HCT116 (cell line): Measurements from ENCODE around the gene RCL1. TPM values are rescaled to one million over a fixed set of nuclear protein-coding genes. Genes with fewer than 3 reads are reported as not detected.

Experiments
- ATAC-seq: fragments of 200-7000 bp; cut with Tn5 transposase; 2 replicates; pipeline ENCODE4 v1.9.1; 2020; ENCODE audit warnings: mild to moderate bottlenecking, moderate library complexity
- BruUV-seq: library from RNA; stranded (reverse); fragments of 400-500 nt; replicated peaks from 2 replicates; lab custom pipeline; 2021; lab: Mats Ljungman, UMichigan
- CTCF ChIA-PET: fragments of 300-600 bp; sonication (Branson Sonifier 250); formaldehyde crosslinking; loops from one replicate; lab custom pipeline; 2021; ENCODE audit warnings: antibody characterized with exemption; lab: Charles Lee
- POLR2A ChIA-PET: fragments of 300-600, 350-600 bp; sonication (Branson Sonifier 250); formaldehyde crosslinking; loops from one replicate; lab custom pipeline; 2021; ENCODE audit warnings: antibody characterized with exemption; lab: Charles Lee
- RAD21 ChIA-PET, 2 experiments: fragments of 300-600 bp; sonication (Branson Sonifier 250); formaldehyde crosslinking; loops; one replicate each; lab custom pipeline; 2023; ENCODE audit warnings: low total read pairs in 2 of 2; ENCODE audit not compliant: uncharacterized antibody in 2 of 2, unreplicated experiment in 2 of 2, low non-redundant PET in 1 of 2; lab: Charles Lee
- DNase-seq: peaks from one replicate; pipeline ENCODE4 v3.0.0-alpha.2; 2010; ENCODE audit warnings: low read depth, low spot score
- H2AFZ ChIP-seq: fragments of 200-600 bp; shearing (Covaris generic), sonication (generic); 2 replicates; pipeline ENCODE4 v1.6.1; 2017; ENCODE audit warnings: low read depth, mixed run types, mixed read lengths, antibody characterized with exemption, low read length; ENCODE audit not compliant: poor library complexity, severe bottlenecking
- H3K27ac ChIP-seq: 2 replicates; pipeline ENCODE4 v1.5.1; 2012; ENCODE audit warnings: low read depth, low read length
- H3K27me3 ChIP-seq: fragments of 200-600 bp; sonication (generic); 2 replicates; pipeline ENCODE4 v1.6.1; 2016; ENCODE audit warnings: mixed run types, low read length, mixed read lengths; ENCODE audit not compliant: insufficient read depth
- H3K36me3 ChIP-seq, 2 experiments: fragments of 200-500 bp in 1 of 2; fragments of 200-600 bp in 1 of 2; sonication (Bioruptor generic) in 1 of 2; sonication (generic) in 1 of 2; 2 replicates each; pipeline versions ENCODE4 v1.5.1 to v1.6.1; 2014 to 2016; ENCODE audit warnings: low read length in 2 of 2, inconsistent platforms in 1 of 2, mixed read lengths in 1 of 2, mixed run types in 1 of 2; ENCODE audit not compliant: insufficient read depth in 2 of 2, control insufficient read depth in 1 of 2
- H3K4me1 ChIP-seq, 2 experiments: fragments of 200-600 bp in 1 of 2; sonication (generic) in 1 of 2; 2 replicates each; pipeline versions ENCODE4 v1.5.1 to v1.6.1; 2012 to 2017; ENCODE audit warnings: low read length in 2 of 2, inconsistent platforms in 1 of 2, mild to moderate bottlenecking in 1 of 2, mixed read lengths in 1 of 2, mixed run types in 1 of 2, moderate library complexity in 1 of 2; ENCODE audit not compliant: insufficient read depth in 2 of 2, control insufficient read depth in 1 of 2
- H3K4me2 ChIP-seq: fragments of 200-600 bp; sonication (generic); 2 replicates; pipeline ENCODE4 v1.6.1; 2017; ENCODE audit warnings: mixed run types, low read length, mixed read lengths
- H3K4me3 ChIP-seq, 2 experiments: fragments of 200-600 bp in 1 of 2; sonication (generic) in 1 of 2; replicated peaks in 1 of 2; 2 replicates each; pipeline ENCODE4 v1.5.1; 2011 to 2016; ENCODE audit warnings: low read length in 2 of 2, control low read depth in 1 of 2, low read depth in 1 of 2, mild to moderate bottlenecking in 1 of 2, mixed read lengths in 1 of 2, mixed run types in 1 of 2
- H3K79me2 ChIP-seq: fragments of 200-600 bp; sonication (generic); 2 replicates; pipeline ENCODE4 v1.6.1; 2017; ENCODE audit warnings: mild to moderate bottlenecking, mixed run types, low read length, moderate library complexity, mixed read lengths; ENCODE audit not compliant: insufficient read depth
- H3K9ac ChIP-seq: fragments of 200-600 bp; sonication (generic); 2 replicates; pipeline ENCODE4 v1.6.1; 2016; ENCODE audit warnings: low read length, mixed read lengths
- H3K9me2 ChIP-seq: fragments of 200-600 bp; sonication (generic), shearing (Covaris generic); 2 replicates; pipeline ENCODE4 v1.6.1; 2017; ENCODE audit warnings: mixed run types, mild to moderate bottlenecking, moderate library complexity; ENCODE audit not compliant: insufficient read depth
- H3K9me3 ChIP-seq, 2 experiments: fragments of 200-500 bp in 1 of 2; fragments of 200-600 bp in 1 of 2; sonication (Bioruptor generic) in 1 of 2; sonication (generic) in 1 of 2; 2 replicates each; pipeline ENCODE4 v1.6.1; 2014 to 2017; ENCODE audit warnings: low read length in 2 of 2, mixed read lengths in 2 of 2, inconsistent platforms in 1 of 2, low read depth in 1 of 2, mild to moderate bottlenecking in 1 of 2, mixed run types in 1 of 2, moderate library complexity in 1 of 2; ENCODE audit not compliant: control insufficient read depth in 1 of 2, insufficient read depth in 1 of 2
- H4K20me1 ChIP-seq: fragments of 200-600 bp; sonication (generic), shearing (Covaris generic); 2 replicates; pipeline ENCODE4 v1.6.1; 2017; ENCODE audit warnings: mixed run types, mild to moderate bottlenecking, moderate library complexity; ENCODE audit not compliant: insufficient read depth
- CEBPB ChIP-seq: IDR thresholded peaks from 2 replicates; pipeline ENCODE4 v1.6.1; 2012; ENCODE audit warnings: low read depth
- EGR1 ChIP-seq: IDR thresholded peaks from 2 replicates; pipeline ENCODE4 v1.6.1; 2012; ENCODE audit warnings: low read depth
- ELF1 ChIP-seq: IDR thresholded peaks from 2 replicates; pipeline ENCODE4 v1.6.1; 2012; ENCODE audit warnings: low read depth, borderline replicate concordance
- EZH2 ChIP-seq: fragments of 200-600 bp; sonication (generic); IDR thresholded peaks from 2 replicates; pipeline ENCODE4 v1.6.1; 2017; ENCODE audit warnings: antibody characterized with exemption, mixed run types
- EZH2phosphoT487 ChIP-seq: fragments of 200-600 bp; IDR thresholded peaks from 2 replicates; pipeline ENCODE4 v1.6.1; 2018; ENCODE audit warnings: antibody characterized with exemption, borderline replicate concordance
- POLR2A ChIP-seq: IDR thresholded peaks from 2 replicates; pipeline ENCODE4 v1.7.0; 2011; ENCODE audit warnings: borderline replicate concordance; ENCODE audit not compliant: insufficient read depth, insufficient read length; ENCODE audit errors: extremely low read depth
- SIN3A ChIP-seq: IDR thresholded peaks from 2 replicates; pipeline ENCODE4 v1.6.1; 2012; ENCODE audit warnings: low read depth
- SRF ChIP-seq: IDR thresholded peaks from 2 replicates; pipeline ENCODE4 v1.6.1; 2012; ENCODE audit warnings: low read depth
- TCF7L2 ChIP-seq: IDR thresholded peaks from 2 replicates; pipeline ENCODE4 v1.7.0; 2011; ENCODE audit warnings: borderline replicate concordance, inconsistent platforms; ENCODE audit not compliant: insufficient read depth, insufficient read length; ENCODE audit errors: extremely low read depth
- YY1 ChIP-seq: IDR thresholded peaks from 2 replicates; pipeline ENCODE4 v1.6.1; 2011; ENCODE audit warnings: low read length, low read depth, moderate library complexity, mild to moderate bottlenecking; ENCODE audit not compliant: insufficient replicate concordance; ENCODE audit errors: extremely low read depth
- ZFX ChIP-seq: fragments of 450-650 bp; IDR thresholded peaks from 2 replicates; pipeline ENCODE4 v1.6.1; 2017
- ZNF274 ChIP-seq: fragments of 200-500 bp; sonication (Bioruptor generic); IDR thresholded peaks from 2 replicates; pipeline ENCODE4 v1.6.1; 2014; ENCODE audit warnings: mild to moderate bottlenecking, low read depth, low read length, inconsistent platforms
- intact Hi-C: fragments of 100-400 bp; cut with micrococcal nuclease; formaldehyde crosslinking; loops from 2 replicates; pipeline ENCODE4 v1.10.0; 2022
- total RNA-seq: library from RNA; stranded (reverse); gene quantifications from one replicate; pipeline ENCODE4 v1.2.1, GENCODE V29; 2021; ENCODE audit not compliant: unreplicated experiment
- TF ChIP-seq, protein P1 (sequence below): IDR thresholded peaks from 2 replicates; pipeline ENCODE4 v1.6.1; 2012
- TF ChIP-seq, protein P2 (sequence below): IDR thresholded peaks from 2 replicates; pipeline ENCODE4 v1.6.1; 2011; ENCODE audit warnings: mild to moderate bottlenecking, low read length, moderate library complexity; ENCODE audit not compliant: insufficient replicate concordance; ENCODE audit errors: extremely low read depth

The RCL1 gene
- total RNA-seq, 1 experiment from 2014 or later, result 29.9 TPM

DNA sequence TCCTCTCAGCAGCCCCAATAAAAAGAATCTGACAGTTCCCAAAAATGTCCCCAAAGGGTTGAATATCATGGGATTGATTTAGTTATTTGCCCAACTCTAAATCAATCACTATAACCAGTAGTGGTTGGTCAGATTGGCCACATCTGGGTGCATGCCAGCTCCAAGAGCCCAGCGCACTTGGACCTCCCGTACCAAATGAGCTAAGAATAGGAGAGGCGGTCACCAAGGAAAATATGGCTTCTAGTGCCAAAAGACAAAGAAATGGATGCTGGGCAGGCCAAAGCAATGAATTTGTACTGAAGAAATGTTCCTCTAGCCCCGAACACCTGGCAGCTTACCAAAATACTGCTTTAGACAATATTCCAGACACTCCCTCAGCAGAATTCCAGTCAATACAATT lies 80.3 kb downstream of the RCL1 start:
- H3K4me1 ChIP-seq, result no peaks in the 10 kb centered on the region
- H3K9ac ChIP-seq, result no peak overlapping the region
- no peaks in the 10 kb centered on the region for H3K9me3 ChIP-seq
- H3K79me2 ChIP-seq, result no peaks in the 10 kb centered on the region
- ATAC-seq (no peak), DNase-seq (no peak)
- no peaks in the 10 kb centered on the region; the same call in 1 of the 2 replicates for H4K20me1 ChIP-seq
- no peaks in the 10 kb centered on the region for H3K36me3 ChIP-seq
- CTCF ChIA-PET, result no interaction called here
- POLR2A ChIA-PET, result no interaction called here
- no peak overlapping the region for H3K4me2 ChIP-seq
- intact Hi-C loops, result no loop called here
- H2AFZ ChIP-seq, result no peak overlapping the region
- no TSS peak for BruUV-seq
- no peaks in the 10 kb centered on the region for H3K9me2 ChIP-seq
- no peak for TF ChIP-seq EZH2
- no peak for TF ChIP-seq CEBPB
- no peak for TF ChIP-seq POLR2A
- no peak overlapping the region for H3K27ac ChIP-seq
- no peak overlapping the region for H3K4me3 ChIP-seq
- H3K27me3 ChIP-seq, result no peaks in the 10 kb centered on the region
- RAD21 ChIA-PET, result no interaction called here

DNA sequence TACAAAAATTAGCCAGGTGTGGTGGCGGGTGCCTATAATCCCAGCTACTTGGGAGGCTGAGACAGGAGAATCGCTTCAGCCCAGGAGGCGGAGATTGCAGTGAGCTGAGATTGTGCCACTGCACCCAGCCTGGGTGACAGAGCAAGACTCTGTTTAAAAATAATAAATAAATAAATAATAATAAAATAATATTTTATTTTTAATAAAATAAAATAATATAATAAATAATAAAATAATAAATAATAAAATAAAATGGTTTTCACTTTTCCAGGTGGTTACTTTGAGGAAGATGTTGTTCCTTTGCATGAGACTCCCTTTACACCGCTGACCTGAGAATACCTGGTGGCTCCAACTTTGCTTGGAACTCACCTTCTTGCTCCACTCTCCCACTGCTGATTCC lies 82.8 kb downstream of the RCL1 start:
- CTCF ChIA-PET, result no interaction called here
- DNase-seq (no peak), ATAC-seq (no peak)
- H4K20me1 ChIP-seq, result no peaks in the 10 kb centered on the region; the same call in 1 of the 2 replicates
- intact Hi-C loops, result no loop called here
- no peaks in the 10 kb centered on the region for H3K36me3 ChIP-seq
- no peaks in the 10 kb centered on the region for H3K9me3 ChIP-seq
- H3K4me1 ChIP-seq, result no peaks in the 10 kb centered on the region
- no peak overlapping the region for H3K4me3 ChIP-seq
- no peak overlapping the region for H3K4me2 ChIP-seq
- H3K79me2 ChIP-seq, result no peaks in the 10 kb centered on the region
- no peak for TF ChIP-seq SRF
- no peak overlapping the region for H3K27ac ChIP-seq
- no peak overlapping the region for H2AFZ ChIP-seq
- H3K9me2 ChIP-seq, result no peaks in the 10 kb centered on the region
- no peaks in the 10 kb centered on the region for H3K27me3 ChIP-seq
- RAD21 ChIA-PET, result no interaction called here
- BruUV-seq, result no TSS peak
- no peak overlapping the region for H3K9ac ChIP-seq
- POLR2A ChIA-PET, result no interaction called here

DNA sequence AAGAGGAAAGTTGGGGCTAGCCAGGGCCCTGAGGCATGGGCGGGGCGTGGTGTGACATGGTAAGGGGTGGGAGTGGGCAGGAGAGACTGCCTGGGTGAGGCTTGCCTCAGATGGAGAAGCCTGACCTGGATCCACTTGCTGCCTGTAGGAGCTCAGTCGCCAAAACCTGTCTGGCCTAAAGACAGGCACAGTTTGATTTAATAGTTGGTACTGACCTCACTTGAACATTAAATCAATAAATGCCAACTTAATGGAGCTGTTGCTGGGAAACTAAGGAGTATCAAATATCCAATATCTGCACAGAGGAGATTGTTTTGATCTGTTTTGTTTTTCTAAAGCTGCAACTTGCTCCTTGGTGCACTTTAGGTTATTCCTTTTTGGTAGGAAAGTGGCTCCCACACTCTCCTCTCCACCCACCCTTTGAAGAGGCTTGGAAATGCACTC lies 86.4 kb downstream of the RCL1 start:
- no peaks in the 10 kb centered on the region for H3K9me3 ChIP-seq
- RAD21 ChIA-PET, result no interaction called here
- no TSS peak for BruUV-seq
- intact Hi-C loops, result no loop called here
- no peak overlapping the region for H3K27ac ChIP-seq
- H2AFZ ChIP-seq, result no peak overlapping the region
- no peaks in the 10 kb centered on the region for H3K9me2 ChIP-seq
- no peak overlapping the region for H3K4me2 ChIP-seq
- H3K9ac ChIP-seq, result no peak overlapping the region
- ATAC-seq (no peak), DNase-seq (no peak)
- CTCF ChIA-PET, result no interaction called here
- H4K20me1 ChIP-seq, result no peaks in the 10 kb centered on the region
- H3K27me3 ChIP-seq, result no peaks in the 10 kb centered on the region
- H3K79me2 ChIP-seq, result no peaks in the 10 kb centered on the region
- POLR2A ChIA-PET, result no interaction called here
- no peaks in the 10 kb centered on the region for H3K4me1 ChIP-seq
- H3K4me3 ChIP-seq, result no peak overlapping the region
- H3K36me3 ChIP-seq, result no peaks in the 10 kb centered on the region
- TF ChIP-seq YY1 (no peak), EGR1 (no peak), CEBPB (no peak), EZH2phosphoT487 (no peak), ZFX (no peak), ELF1 (no peak), TCF7L2 (no peak), SIN3A (no peak), ZNF274 (no peak)
- TF ChIP-seq, protein P1, sequence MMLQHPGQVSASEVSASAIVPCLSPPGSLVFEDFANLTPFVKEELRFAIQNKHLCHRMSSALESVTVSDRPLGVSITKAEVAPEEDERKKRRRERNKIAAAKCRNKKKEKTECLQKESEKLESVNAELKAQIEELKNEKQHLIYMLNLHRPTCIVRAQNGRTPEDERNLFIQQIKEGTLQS, result no peak
- TF ChIP-seq, protein P2, sequence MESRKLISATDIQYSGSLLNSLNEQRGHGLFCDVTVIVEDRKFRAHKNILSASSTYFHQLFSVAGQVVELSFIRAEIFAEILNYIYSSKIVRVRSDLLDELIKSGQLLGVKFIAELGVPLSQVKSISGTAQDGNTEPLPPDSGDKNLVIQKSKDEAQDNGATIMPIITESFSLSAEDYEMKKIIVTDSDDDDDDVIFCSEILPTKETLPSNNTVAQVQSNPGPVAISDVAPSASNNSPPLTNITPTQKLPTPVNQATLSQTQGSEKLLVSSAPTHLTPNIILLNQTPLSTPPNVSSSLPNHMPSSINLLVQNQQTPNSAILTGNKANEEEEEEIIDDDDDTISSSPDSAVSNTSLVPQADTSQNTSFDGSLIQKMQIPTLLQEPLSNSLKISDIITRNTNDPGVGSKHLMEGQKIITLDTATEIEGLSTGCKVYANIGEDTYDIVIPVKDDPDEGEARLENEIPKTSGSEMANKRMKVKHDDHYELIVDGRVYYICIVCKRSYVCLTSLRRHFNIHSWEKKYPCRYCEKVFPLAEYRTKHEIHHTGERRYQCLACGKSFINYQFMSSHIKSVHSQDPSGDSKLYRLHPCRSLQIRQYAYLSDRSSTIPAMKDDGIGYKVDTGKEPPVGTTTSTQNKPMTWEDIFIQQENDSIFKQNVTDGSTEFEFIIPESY, result no peak
